NCI-H2107 (cell line): Measurements from ENCODE around the gene NRP1.
"Not testable (repeated sequence)": the region's sequence is repeated elsewhere in the genome, so short reads cannot be mapped to it uniquely, and the experiment has no call there.

ENCODE experiments used
- DNase-seq: peaks from one replicate; lab custom pipeline; 2025; lab: John Stamatoyannopoulos, UW

The NRP1 gene

GRCh38 chr10:33321516-33321915, 13.0 kb downstream of the NRP1 start:
- no peak for DNase-seq

- DNase-seq, result no peak
Observed at GRCh38 chr10:33320288-33320687, 14.2 kb downstream of the NRP1 start.

- no peak for DNase-seq
Observed at GRCh38 chr10:33315891-33316290, 18.6 kb downstream of the NRP1 start.

- DNase-seq, result no peak
Observed at GRCh38 chr10:33314811-33315561, 19.5 kb downstream of the NRP1 start.

GRCh38 chr10:33311640-33312039, 22.8 kb downstream of the NRP1 start:
- DNase-seq, result no peak

GRCh38 chr10:33310853-33311252, 23.6 kb downstream of the NRP1 start:
- no peak for DNase-seq

- no peak for DNase-seq
Observed at GRCh38 chr10:33309406-33309805, 25.1 kb downstream of the NRP1 start.

- no peak for DNase-seq
Observed at GRCh38 chr10:33307835-33308234, 26.6 kb downstream of the NRP1 start.

GRCh38 chr10:33306701-33307519, 27.6 kb downstream of the NRP1 start:
- DNase-seq, result no peak

- DNase-seq, result no peak
Observed at GRCh38 chr10:33306126-33306525, 28.3 kb downstream of the NRP1 start.

- DNase-seq, result no peak
Observed at GRCh38 chr10:33304423-33305225, 29.8 kb downstream of the NRP1 start.

- DNase-seq, result no peak
Observed at GRCh38 chr10:33303988-33304387, 30.5 kb downstream of the NRP1 start.

- no peak for DNase-seq
Observed at GRCh38 chr10:33302208-33302829, 32.1 kb downstream of the NRP1 start.

- no peak for DNase-seq
Observed at GRCh38 chr10:33301097-33301789, 33.2 kb downstream of the NRP1 start.

GRCh38 chr10:33300544-33300943, 33.9 kb downstream of the NRP1 start:
- not testable (repeated sequence) for DNase-seq

GRCh38 chr10:33298893-33299292, 35.6 kb downstream of the NRP1 start:
- no peak for DNase-seq

- DNase-seq, result no peak
Observed at GRCh38 chr10:33298110-33298509, 36.4 kb downstream of the NRP1 start.

- no peak for DNase-seq
Observed at GRCh38 chr10:33295851-33296250, 38.6 kb downstream of the NRP1 start.

- no peak for DNase-seq
Observed at GRCh38 chr10:33293531-33294170, 40.8 kb downstream of the NRP1 start.

- DNase-seq, result no peak
Observed at GRCh38 chr10:33293076-33293475, 41.4 kb downstream of the NRP1 start.

GRCh38 chr10:33291053-33291592, 43.3 kb downstream of the NRP1 start:
- no peak for DNase-seq
